Head of caudate nucleus (tissue), 42 donors: ENCODE results near the gene CFAP45.

ENCODE experiments used
- DNase-seq, 42 donors: peaks; one replicate each; pipeline versions ENCODE4 v3.0.0 to v3.0.0-alpha.2; 2020 to 2021; ENCODE audit warnings: mixed read lengths in 7 of 42
- intact Hi-C: fragments of 100-400 bp; cut with DNase I; formaldehyde crosslinking; loops from one replicate; pipeline ENCODE4 v1.15.0; 2022

CFAP45 gene

DNA sequence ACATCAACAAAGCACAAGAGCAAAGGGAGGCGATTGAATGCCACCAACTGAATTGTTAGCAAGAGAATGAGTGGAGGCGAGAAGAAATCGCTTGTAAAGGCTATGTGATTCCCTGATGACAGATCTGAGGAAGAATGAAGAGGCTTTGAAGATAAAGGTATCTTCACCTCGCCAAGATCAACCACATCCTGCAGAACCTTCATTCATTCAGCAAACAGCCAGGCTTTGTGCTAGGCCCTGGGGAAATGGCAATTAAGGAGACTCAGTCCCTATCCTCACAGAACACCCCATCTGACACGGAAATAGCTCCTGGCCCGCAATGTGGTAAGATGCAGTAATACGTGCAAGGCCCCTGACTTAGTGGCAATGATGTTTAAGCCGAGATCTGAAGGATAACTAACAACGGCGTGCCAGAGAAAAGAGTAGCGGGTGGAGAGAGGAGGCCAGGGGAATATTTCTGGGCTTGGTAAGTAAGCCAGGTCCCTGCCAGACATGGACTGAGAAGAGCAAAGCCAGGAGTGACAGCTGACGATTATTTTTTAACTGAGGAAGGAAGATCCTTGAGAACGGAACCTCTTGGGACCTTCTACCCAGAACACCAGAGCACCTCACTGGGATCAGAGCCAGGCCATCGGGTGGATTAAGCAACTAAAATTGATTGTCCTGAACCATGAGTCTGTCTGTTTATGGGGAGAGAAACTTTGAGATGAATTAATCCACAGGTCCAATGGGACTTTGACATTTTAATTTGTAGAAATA lies 32.9 kb downstream of the CFAP45 start:
- no peak for DNase-seq
- intact Hi-C loops, result no loop called here

DNA sequence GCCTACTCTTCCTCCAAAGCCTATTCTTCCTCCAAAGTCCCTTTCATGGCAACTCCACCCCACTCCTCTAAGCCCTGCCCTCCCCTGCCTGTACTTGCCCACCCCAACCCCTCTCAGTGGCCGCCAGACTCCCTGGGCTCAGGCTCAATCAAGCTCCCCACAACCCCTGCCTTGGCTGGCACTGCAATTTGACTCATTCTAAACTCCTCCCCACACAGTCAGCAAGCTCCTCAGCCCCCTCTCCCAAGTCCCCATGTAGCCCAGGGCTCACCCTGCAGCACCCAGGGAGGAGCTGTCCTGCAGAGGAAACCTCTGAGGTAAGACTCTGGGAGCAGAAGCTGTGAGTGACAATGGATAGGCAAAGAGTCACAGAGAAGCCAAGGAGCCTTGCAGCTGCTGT lies 33.9 kb downstream of the CFAP45 start:
- DNase-seq, result no peak
- intact Hi-C loops, result no loop called here

DNA sequence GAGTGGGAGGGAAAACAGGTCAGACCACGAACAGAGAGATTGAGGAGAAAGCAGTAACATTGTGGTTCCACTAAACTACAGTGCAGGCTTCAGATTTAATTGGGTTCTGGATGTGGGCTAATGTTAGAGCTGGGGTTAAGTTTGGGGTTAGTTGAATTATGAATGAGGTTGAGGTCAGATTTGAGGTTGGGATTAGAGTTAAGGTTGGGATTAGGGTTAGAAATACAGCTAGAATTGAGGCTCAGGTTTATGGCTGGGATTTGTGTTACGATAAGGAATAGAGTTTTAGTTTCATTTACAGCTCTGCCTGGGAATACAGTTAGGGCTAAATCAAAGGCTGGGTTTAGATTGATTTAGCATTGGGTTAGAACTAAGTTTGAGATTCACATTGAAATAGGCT lies 35.7 kb downstream of the CFAP45 start:
- no peak for DNase-seq
- intact Hi-C loops, result no loop called here

DNA sequence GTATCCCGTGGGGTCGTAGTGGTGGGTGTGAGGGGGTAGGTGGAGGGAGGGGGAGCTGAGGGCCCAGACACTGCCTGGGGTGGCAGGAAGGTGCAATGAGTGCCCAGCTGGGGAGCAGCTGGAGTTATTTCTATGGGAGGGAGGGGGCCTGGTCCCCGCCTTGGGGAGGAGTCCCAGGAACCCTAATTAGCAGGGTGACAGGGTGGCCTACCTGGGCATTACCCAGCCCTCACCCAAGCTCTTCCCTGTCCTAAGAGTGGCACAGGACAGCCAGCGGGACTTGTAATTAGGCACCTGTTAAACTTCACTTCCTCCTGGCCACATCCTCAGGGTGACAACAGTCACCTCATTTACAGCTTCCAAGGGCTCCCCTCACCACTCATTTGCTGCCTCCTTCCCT lies 37.4 kb downstream of the CFAP45 start, which contains the start of gene VSIG8:
TSS of gene VSIG8 (minus strand) at position 101 of the 400 bp plus-strand sequence. CDS start 136 bp downstream, outside the sequence.
- intact Hi-C loops, result no loop called here

DNA sequence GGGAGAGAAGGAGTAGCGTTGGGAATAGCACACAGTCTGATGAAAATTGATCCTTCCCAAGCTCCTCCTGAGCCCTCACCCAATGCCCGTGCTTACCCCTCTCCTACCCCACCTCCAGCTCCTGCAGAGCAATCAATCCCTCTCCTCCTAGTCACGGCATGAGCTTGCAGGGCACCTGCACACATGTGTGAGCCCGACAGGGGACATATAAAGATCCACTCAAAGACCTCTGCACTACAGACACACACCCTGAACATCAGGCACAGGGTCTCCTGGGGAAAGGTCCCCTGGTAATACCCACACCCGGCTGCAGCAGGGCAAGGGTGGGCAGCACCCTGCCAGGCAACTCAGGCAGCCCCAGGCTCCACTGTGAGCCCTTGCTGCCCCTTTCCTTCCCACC lies 37.9 kb downstream of the CFAP45 start:
- intact Hi-C loops, result no loop called here
- DNase-seq, result no peak

More for the DNA sequence above, 37.4 kb downstream of the CFAP45 start, which contains the start of gene VSIG8:
- no peak for DNase-seq

DNA sequence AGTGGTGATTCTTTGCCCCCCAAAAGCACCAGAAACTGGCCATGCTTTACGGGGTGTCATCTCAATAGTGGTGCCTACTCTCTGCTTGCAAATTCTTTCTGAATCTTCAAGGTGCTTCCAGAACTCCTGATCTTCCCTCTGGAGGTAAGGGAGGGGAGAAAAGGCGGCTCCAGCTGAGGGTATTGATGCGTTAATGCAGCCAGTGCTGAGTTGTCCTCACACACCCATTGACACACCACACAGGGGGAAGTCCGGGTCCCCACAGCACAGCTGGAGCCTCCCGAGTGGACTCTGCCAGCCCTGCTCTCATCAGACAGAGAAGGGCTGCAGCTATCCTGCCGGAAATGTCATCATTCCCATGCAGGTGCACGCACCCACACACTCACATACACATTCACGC lies 38.7 kb downstream of the CFAP45 start:
- intact Hi-C loops, result no loop called here
- no peak for DNase-seq

DNA sequence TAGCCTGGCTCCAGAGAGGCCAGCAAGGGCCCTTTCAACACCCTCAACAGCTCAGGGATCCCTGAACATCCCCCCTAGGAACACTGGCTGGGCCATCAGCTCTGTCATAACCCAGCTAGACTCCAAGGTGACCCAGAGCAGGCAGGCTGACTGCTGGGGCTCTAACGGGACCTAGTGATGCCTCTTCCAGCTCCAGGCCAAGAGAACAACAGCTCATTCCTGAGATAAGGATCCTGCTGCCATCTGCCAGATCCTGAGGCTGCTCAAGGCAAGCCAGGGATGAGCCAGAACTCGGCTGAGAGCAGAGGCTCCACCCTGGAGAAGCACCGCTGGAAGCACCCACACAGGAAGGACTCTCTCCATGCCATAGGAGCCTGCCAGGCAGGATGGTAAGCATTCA lies 39.5 kb downstream of the CFAP45 start:
- DNase-seq, result no peak
- intact Hi-C loops, result no loop called here

DNA sequence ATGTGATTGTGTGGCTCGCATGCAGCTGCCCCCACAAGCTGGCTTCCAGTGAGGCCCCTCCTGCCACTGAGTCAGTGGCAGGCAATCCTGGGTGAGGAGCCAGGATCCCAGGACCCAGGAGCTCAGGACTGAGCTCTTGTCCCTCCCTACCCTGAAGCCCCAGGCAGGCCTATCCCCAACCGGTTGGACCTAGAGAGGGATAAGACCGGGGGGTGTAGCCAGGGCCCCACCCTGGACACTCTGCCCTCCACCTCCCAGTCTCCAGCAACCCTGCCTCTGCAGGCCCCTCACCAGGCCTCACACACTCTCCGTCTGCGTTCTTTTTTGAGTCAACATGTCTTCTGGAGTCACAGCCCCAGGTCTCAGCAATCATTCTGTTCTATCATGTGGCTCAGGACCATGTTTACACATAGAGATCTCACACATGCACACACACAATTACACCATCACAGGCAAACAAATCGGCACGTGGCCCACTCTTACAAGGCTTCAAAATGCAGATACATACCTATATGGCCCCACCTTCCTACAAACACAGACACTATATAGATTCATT lies 40.1 kb downstream of the CFAP45 start:
- intact Hi-C loops, result no loop called here
- DNase-seq, result no peak

DNA sequence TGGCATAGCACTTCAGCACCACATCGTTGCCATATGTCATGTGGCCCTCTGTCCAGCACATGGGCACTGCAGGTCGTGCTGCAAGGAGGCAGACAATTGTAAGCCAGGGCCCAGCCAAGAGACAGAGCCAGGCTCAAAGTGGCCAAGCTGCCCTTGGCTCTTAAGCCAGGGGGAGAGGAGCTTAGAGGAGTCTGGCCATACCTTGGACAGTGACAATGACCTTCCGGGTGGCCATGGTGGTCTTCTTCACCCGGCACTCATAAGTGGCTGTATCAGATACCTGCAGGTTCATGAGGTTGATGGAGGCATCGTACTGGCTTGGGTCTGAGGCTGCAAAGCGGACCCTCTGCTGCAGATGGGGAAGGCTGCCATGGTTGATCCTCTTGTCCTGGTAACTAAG lies 42.1 kb downstream of the CFAP45 start:
- intact Hi-C loops, result no loop called here
- DNase-seq, result no peak

DNA sequence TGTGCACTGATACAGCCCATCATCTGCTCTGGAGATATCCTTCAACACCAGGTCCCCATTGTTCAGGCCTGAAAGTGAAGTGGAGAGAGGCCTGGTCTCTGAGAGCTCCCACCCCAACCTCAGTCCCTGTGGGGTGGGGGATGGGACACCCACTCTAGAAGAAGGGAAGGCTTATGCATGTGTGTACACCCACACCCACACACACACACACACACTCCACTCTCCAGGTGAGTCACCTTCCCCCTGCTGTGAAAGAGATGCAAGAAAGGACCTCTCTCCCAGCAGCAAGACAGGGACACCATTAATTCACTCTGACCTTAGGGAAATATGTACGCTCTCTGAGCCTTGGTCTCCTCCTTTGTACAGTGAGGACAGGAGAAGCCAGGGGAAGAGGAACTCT lies 43.4 kb downstream of the CFAP45 start:
- intact Hi-C loops, result no loop called here
- peak in 3 of 42 donors; percentile 4 to 13 (median 10) for DNase-seq

DNA sequence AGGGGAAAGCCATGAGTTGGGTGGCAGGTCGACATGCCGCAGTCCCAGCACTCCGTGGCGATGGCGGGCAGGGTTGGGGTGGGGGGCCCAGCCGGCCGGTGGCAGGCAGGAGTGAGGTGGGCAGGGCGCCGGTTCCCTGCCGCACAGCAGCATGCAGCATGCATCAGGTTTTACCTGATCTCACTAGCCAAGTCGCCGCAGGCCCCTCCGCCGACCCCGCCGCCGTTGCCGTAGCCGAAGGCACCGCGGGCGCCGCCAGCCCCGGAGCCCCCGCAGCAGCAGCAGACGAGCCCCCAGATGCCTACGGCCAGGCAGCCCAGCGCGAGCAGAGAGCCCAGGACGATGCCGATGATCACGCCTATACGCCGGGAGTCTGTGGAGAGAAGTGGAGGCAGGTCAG lies 44.3 kb downstream of the CFAP45 start:
- intact Hi-C loops, result no loop called here
- no peak for DNase-seq

DNA sequence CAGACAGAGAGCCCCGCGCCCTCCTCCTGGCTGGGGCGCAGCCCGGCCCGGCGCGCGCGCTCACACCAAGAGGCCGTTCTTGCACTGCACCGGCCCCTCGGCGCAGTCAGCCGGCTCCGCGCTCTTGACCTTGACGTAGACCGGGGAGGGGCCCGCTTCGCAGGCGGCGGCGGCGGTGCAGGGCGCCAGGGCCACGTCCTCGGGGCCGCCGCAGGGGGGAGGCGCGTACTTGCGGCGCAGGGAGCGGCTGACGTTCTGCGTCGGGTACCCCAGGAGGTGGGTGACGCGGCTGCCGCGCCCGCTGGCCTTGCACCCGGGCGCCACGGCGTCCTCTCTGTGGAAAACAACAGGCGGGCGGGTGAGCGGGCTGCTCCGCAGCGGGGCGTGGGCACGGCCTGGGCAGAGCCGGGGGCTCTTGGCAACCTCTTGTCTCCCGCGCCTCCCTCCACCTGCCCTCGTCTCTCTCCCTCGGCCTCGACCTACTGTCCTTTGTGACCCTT lies 45.2 kb downstream of the CFAP45 start:
- intact Hi-C loops, result no loop called here
- peak; percentile 60 to 95 (median 88) for DNase-seq

DNA sequence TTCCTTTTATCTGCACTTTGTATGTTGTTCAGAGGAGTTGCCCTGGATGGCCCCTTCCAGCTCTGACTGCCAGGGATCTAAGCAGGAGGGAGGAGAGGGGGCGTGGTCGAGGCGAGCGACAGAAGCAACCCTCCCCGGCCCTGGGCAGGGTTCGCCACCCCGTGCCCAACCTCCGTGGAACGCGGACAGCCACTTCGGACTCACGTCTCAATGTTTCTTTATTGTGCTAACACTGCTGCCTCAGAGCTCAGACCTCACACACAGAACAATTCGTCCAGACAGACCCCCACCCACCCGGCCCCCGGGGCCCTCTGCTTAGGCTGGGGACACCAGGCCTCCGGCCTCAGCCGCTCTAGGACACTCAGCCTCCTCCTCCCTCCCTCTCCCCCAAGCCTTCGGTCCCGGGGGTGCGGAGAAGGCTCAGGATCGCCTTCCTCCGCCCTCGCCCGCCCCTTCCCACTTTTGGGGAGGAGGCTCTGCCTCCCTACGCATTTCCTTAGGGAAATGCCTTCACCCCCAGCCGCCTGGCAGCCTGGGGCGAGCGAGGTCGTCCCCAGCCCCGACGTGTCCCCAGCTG lies 45.8 kb downstream of the CFAP45 start:
- intact Hi-C loops, result no loop called here
- DNase-seq, result peak; percentile 58 to 88 (median 78)

DNA sequence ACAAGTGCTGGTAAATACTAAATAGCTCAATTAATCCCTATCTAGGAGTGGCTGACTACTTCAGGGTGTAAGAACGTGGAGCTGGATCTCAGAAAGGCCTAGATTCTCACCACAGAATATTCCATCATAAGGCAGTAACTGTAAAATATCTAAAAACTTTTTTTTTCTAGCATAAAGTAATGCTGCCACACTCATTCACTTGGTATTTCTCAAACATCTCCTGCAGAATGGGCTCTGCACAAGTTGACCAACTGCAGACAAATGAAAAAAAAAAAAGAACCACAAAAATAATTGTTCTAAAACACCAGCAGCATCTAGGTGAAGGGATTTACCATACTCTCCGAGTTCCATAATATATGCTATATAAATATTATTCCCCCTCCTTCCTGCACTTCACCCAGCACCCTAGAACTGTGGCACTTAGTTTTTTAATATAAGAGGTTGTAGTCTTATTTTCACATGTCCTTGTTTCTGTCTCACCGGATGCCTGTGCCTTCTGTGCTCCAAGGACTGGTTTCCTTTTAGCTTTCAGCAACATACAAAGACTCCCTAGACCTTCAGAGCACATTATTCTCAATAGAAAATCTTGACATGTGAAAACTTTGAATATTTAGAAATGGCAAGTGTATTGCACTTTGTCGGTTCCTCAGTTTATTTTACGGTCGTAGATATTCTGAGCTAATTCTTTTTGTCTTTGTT lies 46.4 kb downstream of the CFAP45 start:
- no peak for DNase-seq
- intact Hi-C loops, result no loop called here

DNA sequence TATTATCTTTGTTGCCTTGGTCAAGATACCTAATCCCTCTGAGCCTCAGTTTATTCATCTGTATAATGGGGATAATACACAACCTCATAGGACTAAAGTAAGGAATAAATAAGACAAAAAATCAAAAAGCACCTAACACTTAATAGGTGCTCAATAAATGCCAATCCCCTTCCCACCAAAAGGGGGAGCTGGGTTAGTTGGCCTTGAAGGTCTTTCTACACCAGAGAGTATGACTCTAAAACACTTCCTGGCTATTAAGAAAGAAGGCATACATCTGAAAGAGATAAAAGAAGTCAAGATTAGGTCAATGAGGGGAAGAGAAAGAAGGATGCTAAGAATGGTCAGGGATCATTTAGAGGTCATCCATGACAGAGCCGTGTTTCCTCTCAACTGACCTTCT lies 48.6 kb downstream of the CFAP45 start:
- intact Hi-C loops, result no loop called here
- no peak for DNase-seq

DNA sequence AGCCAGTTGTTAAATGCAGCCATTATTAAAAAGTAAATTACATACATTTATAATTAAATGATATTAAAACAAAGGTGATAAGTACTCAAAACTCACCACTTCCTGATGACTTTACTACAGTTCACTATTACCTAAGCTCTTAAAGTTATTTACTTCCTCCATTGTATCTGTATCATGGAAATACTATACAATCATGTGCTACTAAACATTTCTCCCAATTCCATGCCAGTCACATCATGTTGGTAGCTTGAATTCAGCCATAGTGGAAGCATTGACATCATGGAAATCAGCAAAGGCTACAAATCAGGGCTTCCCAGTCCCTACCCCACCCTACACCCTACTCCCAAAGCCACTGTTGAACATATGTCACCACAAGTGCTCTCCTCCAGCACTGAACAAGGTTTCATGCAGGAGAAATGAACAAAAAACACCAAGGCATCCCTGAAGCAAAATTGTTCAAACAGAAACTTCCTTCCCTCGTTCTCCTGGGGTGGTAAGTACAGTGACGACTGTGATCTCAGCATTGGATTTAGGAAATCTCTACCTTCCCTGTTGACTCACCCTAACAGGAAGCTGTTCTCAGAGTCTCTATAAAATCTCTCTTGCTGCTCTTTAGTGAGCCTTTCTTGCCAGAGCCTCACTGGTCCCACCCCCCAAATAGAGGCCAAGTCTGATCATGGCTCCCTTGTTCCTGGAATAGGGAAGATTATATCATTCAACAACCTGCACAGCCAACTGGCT lies 50.2 kb downstream of the CFAP45 start:
- intact Hi-C loops, result no loop called here
- no peak for DNase-seq

DNA sequence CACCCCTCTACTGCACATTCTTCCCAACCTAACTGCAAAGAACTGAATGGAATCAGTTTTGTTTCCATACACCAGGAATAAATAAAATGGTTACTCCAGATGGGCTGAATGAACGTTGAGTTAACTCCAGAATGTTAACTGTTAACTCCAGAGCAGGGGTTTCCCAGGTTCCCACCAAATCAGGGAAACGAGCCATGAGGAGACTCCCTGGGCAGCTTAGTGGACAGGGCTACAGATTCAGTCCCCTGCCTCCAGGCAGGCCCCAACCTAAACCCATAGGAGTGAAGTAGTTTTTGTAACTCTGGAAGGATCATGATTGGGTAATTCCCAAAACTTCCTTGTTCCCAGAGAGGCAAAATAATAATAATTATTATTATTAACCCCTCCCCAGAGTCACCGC lies 51.6 kb downstream of the CFAP45 start:
- no peak for DNase-seq
- intact Hi-C loops, result no loop called here

DNA sequence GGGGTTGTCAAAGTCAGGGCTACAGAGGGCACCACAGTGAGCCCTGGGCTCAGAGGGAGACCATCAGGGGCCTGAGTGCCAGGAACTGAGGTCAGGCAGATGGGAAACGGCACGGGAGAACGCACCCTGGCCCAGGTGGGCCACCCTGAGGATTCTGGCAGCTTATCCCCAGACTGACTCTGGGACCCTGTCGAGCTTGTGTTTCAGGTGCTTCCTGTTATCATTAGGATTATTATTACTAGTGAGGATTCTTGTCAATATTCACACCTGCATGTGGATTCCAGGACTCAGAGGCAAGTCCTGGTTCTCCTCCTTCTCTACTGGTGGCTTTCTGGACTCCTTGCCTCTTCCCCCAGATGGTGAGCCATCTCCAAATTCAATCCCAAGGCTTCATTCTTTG lies 52.7 kb downstream of the CFAP45 start:
- intact Hi-C loops, result no loop called here
- no peak for DNase-seq
